ENCODE measurements around the gene TRAF3IP1.

The TRAF3IP1 gene

DNA sequence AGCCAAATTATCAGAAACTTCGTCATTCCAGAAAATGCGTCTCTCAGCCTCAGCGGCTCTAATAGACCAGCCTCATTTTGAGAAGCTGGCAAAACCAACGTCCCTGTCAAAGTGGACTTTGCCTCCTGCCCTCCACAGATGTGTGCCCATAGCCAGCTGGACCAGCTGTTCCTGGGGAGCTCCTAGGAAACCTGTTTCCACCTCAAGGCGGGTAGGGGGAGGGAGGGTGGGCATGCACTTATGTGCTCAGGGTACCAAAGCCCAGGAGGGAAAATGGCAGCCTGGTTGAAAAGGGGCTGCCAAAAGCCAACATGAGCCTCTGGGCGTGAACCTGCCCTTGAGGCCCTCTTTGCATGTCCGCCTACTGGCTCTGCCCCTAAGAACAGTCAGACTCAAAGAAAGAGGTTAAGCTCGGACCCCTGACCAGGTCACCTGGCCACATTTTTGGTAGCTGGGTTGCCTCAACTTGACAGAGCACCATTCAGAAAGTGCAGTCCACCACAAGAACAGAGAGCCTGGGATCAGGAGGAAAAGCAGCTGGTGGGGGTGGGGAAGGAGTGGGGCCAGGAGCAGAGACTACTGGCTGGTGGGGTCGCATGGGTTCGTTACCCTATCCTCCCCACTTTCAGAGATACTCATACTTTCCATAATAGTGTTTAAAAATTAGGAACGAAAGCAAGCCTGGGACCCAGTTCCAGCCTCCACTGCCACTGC lies 35.4 kb upstream of the TRAF3IP1 start:
- no peak overlapping the region for H3K4me3 ChIP-seq (ENCODE audit: low read depth, low read length)
- in situ Hi-C loops (cut with HindIII; ENCODE audit: low sequenced_read_pairs) = no loop called here
- TF ChIP-seq, protein P1, sequence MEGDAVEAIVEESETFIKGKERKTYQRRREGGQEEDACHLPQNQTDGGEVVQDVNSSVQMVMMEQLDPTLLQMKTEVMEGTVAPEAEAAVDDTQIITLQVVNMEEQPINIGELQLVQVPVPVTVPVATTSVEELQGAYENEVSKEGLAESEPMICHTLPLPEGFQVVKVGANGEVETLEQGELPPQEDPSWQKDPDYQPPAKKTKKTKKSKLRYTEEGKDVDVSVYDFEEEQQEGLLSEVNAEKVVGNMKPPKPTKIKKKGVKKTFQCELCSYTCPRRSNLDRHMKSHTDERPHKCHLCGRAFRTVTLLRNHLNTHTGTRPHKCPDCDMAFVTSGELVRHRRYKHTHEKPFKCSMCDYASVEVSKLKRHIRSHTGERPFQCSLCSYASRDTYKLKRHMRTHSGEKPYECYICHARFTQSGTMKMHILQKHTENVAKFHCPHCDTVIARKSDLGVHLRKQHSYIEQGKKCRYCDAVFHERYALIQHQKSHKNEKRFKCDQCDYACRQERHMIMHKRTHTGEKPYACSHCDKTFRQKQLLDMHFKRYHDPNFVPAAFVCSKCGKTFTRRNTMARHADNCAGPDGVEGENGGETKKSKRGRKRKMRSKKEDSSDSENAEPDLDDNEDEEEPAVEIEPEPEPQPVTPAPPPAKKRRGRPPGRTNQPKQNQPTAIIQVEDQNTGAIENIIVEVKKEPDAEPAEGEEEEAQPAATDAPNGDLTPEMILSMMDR (IDR thresholded peaks at IDR 0.05; ENCODE audit: low read depth, low read length) = no peak
- no peak for DNase-seq (ENCODE audit: low read depth, low spot score)

DNA sequence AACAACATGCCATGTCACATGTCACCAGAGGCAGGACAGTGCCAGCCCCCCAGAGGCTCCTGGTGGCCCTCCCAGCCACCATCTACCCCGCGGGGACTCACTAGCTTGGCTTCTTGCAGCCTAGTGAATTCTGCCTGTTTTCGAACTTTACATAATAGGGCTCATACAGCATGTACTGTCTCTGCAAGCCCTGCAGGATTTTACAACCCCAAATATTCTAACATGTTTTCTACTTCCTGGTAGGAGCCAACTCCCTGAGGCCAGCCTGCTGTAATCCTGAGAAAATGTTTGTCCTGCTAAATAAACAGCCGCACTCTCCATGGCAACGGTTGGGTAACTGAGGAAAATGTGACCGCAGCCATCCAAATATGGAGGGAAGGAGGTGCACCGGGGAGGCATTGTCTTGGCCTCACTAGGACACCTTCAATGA lies 34.6 kb upstream of the TRAF3IP1 start:
- TF ChIP-seq, protein P1 (IDR thresholded peaks at IDR 0.05; ENCODE audit: low read depth, low read length) = no peak
- peak; percentile 96 for DNase-seq (ENCODE audit: low read depth, low spot score)
- H3K4me3 ChIP-seq (ENCODE audit: low read depth, low read length) = no peak overlapping the region

DNA sequence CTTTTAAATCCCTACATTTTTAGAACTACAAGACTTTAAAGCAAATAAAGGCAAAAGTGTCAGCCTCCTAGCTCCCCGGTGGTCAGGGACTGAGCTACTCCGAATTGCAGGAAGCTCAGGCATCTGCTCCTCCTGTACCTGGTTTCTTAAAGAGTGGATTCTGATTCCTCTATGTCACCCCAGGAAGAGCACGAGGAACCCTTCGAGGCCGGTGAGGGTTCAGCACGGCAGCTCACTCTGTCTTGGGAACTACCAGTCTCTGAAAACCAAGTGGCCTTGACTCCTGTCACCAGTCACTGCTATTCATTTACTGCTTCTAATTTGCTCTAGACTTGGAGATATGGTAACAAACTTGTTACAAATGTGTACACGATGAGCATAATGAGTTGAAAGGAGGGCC lies 34.2 kb upstream of the TRAF3IP1 start:
- no peak overlapping the region for H3K4me3 ChIP-seq (ENCODE audit: low read depth, low read length)
- in situ Hi-C loops (cut with HindIII; ENCODE audit: low sequenced_read_pairs) = no loop called here
- TF ChIP-seq, protein P1 (IDR thresholded peaks at IDR 0.05; ENCODE audit: low read depth, low read length) = no peak
- no peak for DNase-seq (ENCODE audit: low read depth, low spot score)

More for the DNA sequence above, 34.6 kb upstream of the TRAF3IP1 start:
- in situ Hi-C loops (cut with HindIII; ENCODE audit: low sequenced_read_pairs) = no loop called here

DNA sequence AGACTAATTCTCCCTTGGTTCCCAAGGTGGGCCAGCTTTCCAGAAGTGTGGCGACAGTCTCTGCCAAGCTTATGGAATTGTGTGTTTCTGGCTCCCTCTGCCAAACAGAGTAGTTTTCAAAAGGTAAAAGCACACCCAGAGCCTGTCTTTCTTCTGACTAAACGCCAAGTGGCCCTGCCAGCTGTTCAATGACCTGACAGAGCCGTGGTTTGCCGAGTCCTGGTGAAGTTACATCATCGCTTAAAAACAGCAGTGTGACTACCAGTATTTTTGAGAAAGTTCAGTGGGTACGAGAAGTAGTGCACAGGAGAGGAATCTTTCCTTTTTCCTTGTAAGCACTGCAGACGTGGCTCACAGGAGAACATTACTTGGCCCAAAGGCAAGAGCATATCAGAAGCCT lies 33.8 kb upstream of the TRAF3IP1 start:
- in situ Hi-C loops (cut with HindIII; ENCODE audit: low sequenced_read_pairs) = no loop called here
- H3K4me3 ChIP-seq (ENCODE audit: low read depth, low read length) = no peak overlapping the region
- TF ChIP-seq, protein P1 (IDR thresholded peaks at IDR 0.05; ENCODE audit: low read depth, low read length) = no peak
- peak; percentile 88 for DNase-seq (ENCODE audit: low read depth, low spot score)

DNA sequence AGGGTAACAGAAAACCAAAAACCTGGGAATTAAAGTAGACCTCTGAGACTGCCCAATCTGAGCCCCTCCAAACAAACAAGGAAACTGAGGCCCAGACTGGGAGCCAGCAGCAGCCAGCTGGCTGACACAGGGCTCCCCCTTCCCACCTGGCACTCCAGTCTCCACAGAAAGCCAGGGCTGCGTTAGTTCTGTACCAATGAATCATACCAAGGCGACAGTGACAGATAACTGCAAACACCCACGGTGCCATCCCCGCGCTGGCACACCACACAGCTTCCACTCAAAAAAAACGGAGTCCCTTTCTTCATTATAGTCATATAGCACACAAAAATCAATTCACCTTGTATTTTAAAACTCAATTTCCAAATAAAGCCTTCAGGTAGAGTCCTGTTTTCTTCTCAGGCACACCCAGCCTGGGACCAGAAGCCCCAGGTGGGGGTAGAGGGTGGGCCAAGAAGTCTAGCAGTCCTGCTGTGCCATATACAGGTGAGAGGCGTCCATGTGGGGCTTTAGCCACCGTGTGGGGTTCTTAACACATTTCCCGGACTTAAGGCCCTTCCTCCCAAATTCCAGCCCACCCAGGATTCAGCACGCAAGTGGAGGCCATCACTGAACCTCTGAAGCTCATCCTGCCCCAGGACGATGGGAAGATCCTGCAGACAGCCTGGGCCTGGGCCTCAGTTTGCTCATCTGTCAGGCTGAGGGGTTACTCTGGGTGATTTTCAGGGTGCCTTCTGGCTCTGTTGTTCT lies 33.2 kb upstream of the TRAF3IP1 start:
- peak; percentile 10 for DNase-seq (ENCODE audit: low read depth, low spot score)
- in situ Hi-C loops (cut with HindIII; ENCODE audit: low sequenced_read_pairs) = no loop called here
- H3K4me3 ChIP-seq (ENCODE audit: low read depth, low read length) = peak overlapping the region; percentile 72
- TF ChIP-seq, protein P1 (IDR thresholded peaks at IDR 0.05; ENCODE audit: low read depth, low read length) = no peak

DNA sequence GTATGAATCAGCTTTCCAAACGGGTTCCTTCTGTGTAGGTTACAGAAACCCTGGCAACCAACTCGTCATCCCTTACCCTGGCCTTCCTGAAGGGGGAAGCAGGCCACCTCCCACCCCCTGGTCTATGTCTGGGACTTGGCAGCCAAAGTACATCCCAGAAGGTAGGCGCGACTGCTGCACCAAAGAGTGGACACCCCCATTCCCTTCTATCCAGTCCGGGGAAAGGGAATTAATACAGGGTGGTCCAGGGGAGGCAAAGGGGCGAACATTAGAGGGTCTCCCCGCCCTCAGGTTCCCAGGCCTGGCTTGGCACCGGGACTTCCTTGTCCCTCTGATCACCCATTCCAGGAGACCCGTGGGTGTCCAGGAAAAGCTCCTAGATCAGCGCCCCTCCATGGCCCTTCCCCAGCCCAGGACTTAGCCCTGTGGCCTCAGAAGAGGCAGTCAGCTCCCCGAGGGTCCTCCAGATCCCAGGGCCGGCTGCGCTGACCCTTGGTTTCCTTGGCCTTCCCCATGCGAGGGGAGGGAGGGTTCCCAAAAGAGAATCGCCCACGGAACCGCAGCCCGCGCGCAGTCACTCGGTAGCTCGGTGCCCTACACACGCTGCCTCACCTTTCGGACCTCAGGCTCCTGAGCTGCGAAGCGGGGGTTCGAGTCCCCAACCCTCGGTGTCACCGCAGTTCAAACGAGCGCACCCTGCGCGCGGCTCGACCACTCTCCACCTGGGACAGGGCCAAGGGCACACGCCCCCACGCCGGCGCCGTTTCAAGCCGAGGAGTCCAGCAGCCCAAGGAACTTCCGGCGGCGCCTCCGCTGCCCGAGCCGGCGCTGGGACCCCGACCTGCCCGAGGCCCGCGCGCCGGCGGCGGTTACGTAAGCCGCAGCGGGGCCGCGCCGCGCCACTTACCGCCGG lies 32.3 kb upstream of the TRAF3IP1 start, which contains the start of gene PER2:
Gene PER2, minus strand, starts transcription at position 874 of the 913 bp plus-strand sequence. CDS start 10,674 bp downstream, outside the sequence.
- in situ Hi-C loops (cut with HindIII; ENCODE audit: low sequenced_read_pairs) = no loop called here
- peak; percentile 90 for DNase-seq (ENCODE audit: low read depth, low spot score)

More for the DNA sequence above, 32.3 kb upstream of the TRAF3IP1 start, which contains the start of gene PER2:
- peak within 1 kb of the TSS; percentile 72 for H3K4me3 ChIP-seq (ENCODE audit: low read depth, low read length)
- TF ChIP-seq, protein P1 (IDR thresholded peaks at IDR 0.05; ENCODE audit: low read depth, low read length) = peak; percentile 14
